ENCODE data around the gene FGGY. TPM values are rescaled to one million over a fixed set of nuclear protein-coding genes. Genes with fewer than 3 reads are reported as not detected.

Gene FGGY
- total and polyA plus RNA-seq, 4 donors: 16.0 to 67.0 (median 43.4) TPM

GRCh38 chr1:59323879-59324278 is 27.0 kb downstream of the FGGY start:
- WGBS: 98% methylated on average over 3 of the region's 3 CpGs
- H3K27me3 ChIP-seq (ENCODE audit: control insufficient read depth in 4 of 4, insufficient read depth in 4 of 4, low read length in 3 of 4): no peaks in the 10 kb centered on the region
- TF ChIP-seq ATF3 (IDR thresholded peaks at IDR 0.05) (no peak), GABPA (IDR thresholded peaks at IDR 0.05 in 1 of 2, conservative IDR thresholded peaks at IDR 0.05 in 1 of 2) (no peak), FOXA2 (IDR thresholded peaks at IDR 0.05) (no peak), YY1 (IDR thresholded peaks at IDR 0.05) (no peak), TAF1 (conservative IDR thresholded peaks at IDR 0.05) (no peak), EGR1 (IDR thresholded peaks at IDR 0.05; ENCODE audit: low read depth in 2 of 2) (no peak), NR2F2 (IDR thresholded peaks at IDR 0.05) (no peak), FOXA1 (IDR thresholded peaks at IDR 0.05) (no peak), MAX (IDR thresholded peaks at IDR 0.05) (no peak), JUND (IDR thresholded peaks at IDR 0.05) (no peak), REST (IDR thresholded peaks at IDR 0.05) (no peak), HNF4G (IDR thresholded peaks at IDR 0.05) (no peak)
- TF ChIP-seq, protein P1, sequence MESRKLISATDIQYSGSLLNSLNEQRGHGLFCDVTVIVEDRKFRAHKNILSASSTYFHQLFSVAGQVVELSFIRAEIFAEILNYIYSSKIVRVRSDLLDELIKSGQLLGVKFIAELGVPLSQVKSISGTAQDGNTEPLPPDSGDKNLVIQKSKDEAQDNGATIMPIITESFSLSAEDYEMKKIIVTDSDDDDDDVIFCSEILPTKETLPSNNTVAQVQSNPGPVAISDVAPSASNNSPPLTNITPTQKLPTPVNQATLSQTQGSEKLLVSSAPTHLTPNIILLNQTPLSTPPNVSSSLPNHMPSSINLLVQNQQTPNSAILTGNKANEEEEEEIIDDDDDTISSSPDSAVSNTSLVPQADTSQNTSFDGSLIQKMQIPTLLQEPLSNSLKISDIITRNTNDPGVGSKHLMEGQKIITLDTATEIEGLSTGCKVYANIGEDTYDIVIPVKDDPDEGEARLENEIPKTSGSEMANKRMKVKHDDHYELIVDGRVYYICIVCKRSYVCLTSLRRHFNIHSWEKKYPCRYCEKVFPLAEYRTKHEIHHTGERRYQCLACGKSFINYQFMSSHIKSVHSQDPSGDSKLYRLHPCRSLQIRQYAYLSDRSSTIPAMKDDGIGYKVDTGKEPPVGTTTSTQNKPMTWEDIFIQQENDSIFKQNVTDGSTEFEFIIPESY (IDR thresholded peaks at IDR 0.05): no peak
- DNase-seq (ENCODE audit: low spot score): no peak
- no peak overlapping the region for H3K9ac ChIP-seq (ENCODE audit: low read depth in 1 of 2, low read length in 2 of 2)
- H3K4me3 ChIP-seq (ENCODE audit: low read depth in 1 of 3, low read length in 3 of 3): no peak overlapping the region
- peaks cover 2 to 7% (median 4%) of the 10 kb centered on the region in 4 donors for H3K36me3 ChIP-seq (ENCODE audit: control insufficient read depth in 4 of 4, insufficient read depth in 3 of 4, low read depth in 1 of 4, low read length in 3 of 4)
- peaks cover 7 to 18% (median 13%) of the 10 kb centered on the region in 4 donors for H3K4me1 ChIP-seq (ENCODE audit: control insufficient read depth in 4 of 4, insufficient read depth in 4 of 4, low read length in 3 of 4)
- H3K27ac ChIP-seq (ENCODE audit: low read depth in 1 of 2, low read length in 2 of 2): no peak overlapping the region
- no peaks in the 10 kb centered on the region for H3K9me3 ChIP-seq (ENCODE audit: control insufficient read depth in 4 of 4, low read length in 3 of 4)

DNA sequence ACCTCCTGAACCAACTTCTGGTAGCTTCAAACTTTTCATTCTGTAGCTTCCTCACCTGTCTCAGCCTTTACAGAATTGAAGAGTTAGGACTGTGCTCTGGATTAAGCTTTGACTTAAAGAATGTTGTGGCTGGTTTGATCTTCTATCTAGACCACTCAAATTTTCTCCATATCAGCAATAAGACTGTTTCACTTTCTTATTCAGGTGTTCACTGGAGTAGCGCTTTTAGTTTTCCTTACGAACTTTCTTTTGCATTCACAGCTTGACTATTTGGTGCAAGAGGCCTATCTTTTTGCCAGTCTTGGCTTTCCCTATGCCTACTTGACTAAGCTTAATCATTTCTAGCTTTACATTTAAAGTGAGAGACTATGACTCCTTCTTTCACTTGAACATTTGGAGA is 31.5 kb downstream of the FGGY start:
- H3K36me3 ChIP-seq (ENCODE audit: control insufficient read depth in 4 of 4, insufficient read depth in 3 of 4, low read depth in 1 of 4, low read length in 3 of 4): peaks cover 2 to 14% (median 7%) of the 10 kb centered on the region in 4 donors
- peaks cover 0 to 4% (median 1%) of the 10 kb centered on the region in 4 donors for H3K4me1 ChIP-seq (ENCODE audit: control insufficient read depth in 4 of 4, insufficient read depth in 4 of 4, low read length in 3 of 4)
- TF ChIP-seq HNF4G (IDR thresholded peaks at IDR 0.05) (no peak), JUND (IDR thresholded peaks at IDR 0.05) (no peak), GABPA (IDR thresholded peaks at IDR 0.05 in 1 of 2, conservative IDR thresholded peaks at IDR 0.05 in 1 of 2) (no peak), ATF3 (IDR thresholded peaks at IDR 0.05) (no peak), REST (IDR thresholded peaks at IDR 0.05) (no peak), YY1 (IDR thresholded peaks at IDR 0.05) (no peak)
- H3K9me3 ChIP-seq (ENCODE audit: control insufficient read depth in 4 of 4, low read length in 3 of 4): no peaks in the 10 kb centered on the region
- H3K4me3 ChIP-seq (ENCODE audit: low read depth in 1 of 3, low read length in 3 of 3): no peak overlapping the region
- no peak overlapping the region for H3K9ac ChIP-seq (ENCODE audit: low read depth in 1 of 2, low read length in 2 of 2)
- no peak overlapping the region for H3K27ac ChIP-seq (ENCODE audit: low read depth in 1 of 2, low read length in 2 of 2)
- DNase-seq (ENCODE audit: low spot score): no peak
- H3K27me3 ChIP-seq (ENCODE audit: control insufficient read depth in 4 of 4, insufficient read depth in 4 of 4, low read length in 3 of 4): no peaks in the 10 kb centered on the region
- WGBS: 95% methylated on average over 2 of the region's 2 CpGs

Data from liver (tissue), 9 donors.